ENCODE measurements around the gene AMBP. TPM values are rescaled to one million over a fixed set of nuclear protein-coding genes. Genes with fewer than 3 reads are reported as not detected.

Gene AMBP
- total RNA-seq, 2 experiments from 2014 or later: not detected

DNA sequence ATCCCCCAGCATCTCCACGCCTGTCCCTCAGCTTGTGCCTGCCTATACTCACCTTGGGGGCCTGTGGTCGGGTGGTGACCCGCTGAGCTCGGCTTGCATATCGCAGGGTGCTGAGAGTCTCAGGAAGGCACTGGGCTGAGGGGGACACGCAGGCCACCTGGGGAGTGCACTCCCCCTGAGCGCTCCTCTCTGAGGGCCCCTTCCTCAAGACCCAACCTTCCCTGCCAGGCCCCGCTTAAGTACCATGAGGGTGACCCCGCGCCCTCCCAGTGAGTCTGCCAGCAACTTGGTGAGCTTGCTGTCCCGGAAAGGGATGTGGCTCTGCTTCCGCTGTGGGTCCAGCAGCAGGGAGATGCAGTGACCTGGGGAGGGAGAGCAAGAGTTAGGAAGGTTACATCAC lies 16.9 kb upstream of the AMBP start:
- ChIA-PET POLR2A (no interaction called here), CTCF (interaction anchor here (1.4 kb wide), 1 partner anchor 13 kb away, joined by 4 read pairs; no protein-coding TSS in a partner anchor)
- H3K36me3 Mint-ChIP-seq (ENCODE audit: low read depth): no peaks in the 10 kb centered on the region
- H3K27ac Mint-ChIP-seq: no peak overlapping the region
- Histone ChIP-seq H3K4me1 (ENCODE audit: insufficient read depth, low read length) (peaks cover 6% of the 10 kb centered on the region), H3K4me3 (ENCODE audit: low read length) (no peak overlapping the region), H3K27me3 (ENCODE audit: control insufficient read depth in 1 of 2, insufficient read depth in 2 of 2, low read length in 2 of 2) (peaks cover 24 to 30% of the 10 kb centered on the region in 2 experiments), H3K36me3 (ENCODE audit: insufficient read depth, low read length) (no peaks in the 10 kb centered on the region), H3K9me3 (ENCODE audit: control insufficient read depth in 1 of 2, insufficient read depth in 1 of 2, low read length in 2 of 2) (peaks cover 0 to 9% of the 10 kb centered on the region in 2 experiments), H3K27ac (ENCODE audit: low read depth in 1 of 2, low read length in 2 of 2) (no peak overlapping the region)
- TF ChIP-seq, protein P1, sequence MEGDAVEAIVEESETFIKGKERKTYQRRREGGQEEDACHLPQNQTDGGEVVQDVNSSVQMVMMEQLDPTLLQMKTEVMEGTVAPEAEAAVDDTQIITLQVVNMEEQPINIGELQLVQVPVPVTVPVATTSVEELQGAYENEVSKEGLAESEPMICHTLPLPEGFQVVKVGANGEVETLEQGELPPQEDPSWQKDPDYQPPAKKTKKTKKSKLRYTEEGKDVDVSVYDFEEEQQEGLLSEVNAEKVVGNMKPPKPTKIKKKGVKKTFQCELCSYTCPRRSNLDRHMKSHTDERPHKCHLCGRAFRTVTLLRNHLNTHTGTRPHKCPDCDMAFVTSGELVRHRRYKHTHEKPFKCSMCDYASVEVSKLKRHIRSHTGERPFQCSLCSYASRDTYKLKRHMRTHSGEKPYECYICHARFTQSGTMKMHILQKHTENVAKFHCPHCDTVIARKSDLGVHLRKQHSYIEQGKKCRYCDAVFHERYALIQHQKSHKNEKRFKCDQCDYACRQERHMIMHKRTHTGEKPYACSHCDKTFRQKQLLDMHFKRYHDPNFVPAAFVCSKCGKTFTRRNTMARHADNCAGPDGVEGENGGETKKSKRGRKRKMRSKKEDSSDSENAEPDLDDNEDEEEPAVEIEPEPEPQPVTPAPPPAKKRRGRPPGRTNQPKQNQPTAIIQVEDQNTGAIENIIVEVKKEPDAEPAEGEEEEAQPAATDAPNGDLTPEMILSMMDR (IDR thresholded peaks at IDR 0.05): no peak
- DNase-seq (peak in 1 of 14 experiments; percentile 17), ATAC-seq (ENCODE audit: poor library complexity) (no peak)
- intact Hi-C loops (cut with DNase I, micrococcal nuclease): no loop called here
- peaks cover 66% of the 10 kb centered on the region for H3K27me3 Mint-ChIP-seq
- no peak overlapping the region for H3K4me3 Mint-ChIP-seq
- H3K4me1 Mint-ChIP-seq (ENCODE audit: low read depth): peaks cover 9% of the 10 kb centered on the region
- H3K9me3 Mint-ChIP-seq: no peaks in the 10 kb centered on the region

DNA sequence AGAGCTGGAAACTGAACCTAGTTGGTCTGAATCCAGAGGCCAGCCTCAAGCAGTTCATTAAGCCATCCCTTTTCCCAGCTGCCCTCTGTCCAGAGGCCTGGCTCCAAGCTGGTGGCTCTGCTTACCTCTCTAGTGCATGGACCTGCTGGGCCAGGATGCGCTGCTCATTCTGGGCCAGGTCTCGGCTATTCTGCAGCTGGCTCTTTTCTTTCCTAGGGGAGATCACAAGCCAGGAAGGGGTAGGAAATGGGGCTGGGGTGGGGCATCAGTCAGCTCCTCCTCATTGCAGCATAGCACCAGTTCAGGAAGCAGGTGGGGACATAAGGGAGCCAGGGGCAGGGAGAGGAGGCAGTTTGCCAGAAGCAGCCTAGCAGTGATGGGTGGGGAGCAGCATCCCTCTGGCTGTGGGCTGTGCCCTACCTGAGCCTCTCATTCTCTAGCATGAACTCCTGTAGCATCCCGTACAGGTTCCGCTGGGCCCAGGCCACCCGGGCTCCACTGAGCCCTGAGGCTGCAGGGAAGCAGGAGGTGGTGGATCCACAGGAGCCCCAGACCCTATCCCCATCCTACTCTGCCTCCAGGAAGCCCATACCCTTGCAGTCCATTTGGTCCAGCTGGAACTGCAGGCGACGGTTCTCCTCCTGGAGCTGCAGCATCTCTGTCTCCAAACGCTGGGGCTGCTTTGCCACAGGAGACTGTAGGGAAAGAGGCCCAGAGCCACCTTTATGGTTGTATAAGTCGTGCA lies 15.8 kb upstream of the AMBP start:
- DNase-seq (peak in 1 of 14 experiments; percentile 12), ATAC-seq (ENCODE audit: poor library complexity) (no peak)
- Histone ChIP-seq H3K4me3 (ENCODE audit: low read length) (no peak overlapping the region), H3K9me3 (ENCODE audit: control insufficient read depth in 1 of 2, insufficient read depth in 1 of 2, low read length in 2 of 2) (peaks cover 0 to 7% of the 10 kb centered on the region in 2 experiments), H3K27me3 (ENCODE audit: control insufficient read depth in 1 of 2, insufficient read depth in 2 of 2, low read length in 2 of 2) (peaks cover 16 to 26% of the 10 kb centered on the region in 2 experiments), H3K4me1 (ENCODE audit: insufficient read depth, low read length) (peaks cover 6% of the 10 kb centered on the region), H3K27ac (ENCODE audit: low read depth in 1 of 2, low read length in 2 of 2) (no peak overlapping the region), H3K36me3 (ENCODE audit: insufficient read depth, low read length) (no peaks in the 10 kb centered on the region)
- H3K4me3 Mint-ChIP-seq: no peak overlapping the region
- H3K4me1 Mint-ChIP-seq (ENCODE audit: low read depth): peaks cover 9% of the 10 kb centered on the region
- TF ChIP-seq, protein P1 (IDR thresholded peaks at IDR 0.05): no peak
- H3K27ac Mint-ChIP-seq: no peak overlapping the region
- H3K27me3 Mint-ChIP-seq: peaks cover 65% of the 10 kb centered on the region
- CTCF ChIA-PET: interaction anchor here (1.4 kb wide), 1 partner anchor 12 kb away, joined by 4 read pairs; no protein-coding TSS in a partner anchor
- intact Hi-C loops (cut with DNase I, micrococcal nuclease): no loop called here
- H3K9me3 Mint-ChIP-seq: no peaks in the 10 kb centered on the region
- H3K36me3 Mint-ChIP-seq (ENCODE audit: low read depth): no peaks in the 10 kb centered on the region
- POLR2A ChIA-PET: no interaction called here

DNA sequence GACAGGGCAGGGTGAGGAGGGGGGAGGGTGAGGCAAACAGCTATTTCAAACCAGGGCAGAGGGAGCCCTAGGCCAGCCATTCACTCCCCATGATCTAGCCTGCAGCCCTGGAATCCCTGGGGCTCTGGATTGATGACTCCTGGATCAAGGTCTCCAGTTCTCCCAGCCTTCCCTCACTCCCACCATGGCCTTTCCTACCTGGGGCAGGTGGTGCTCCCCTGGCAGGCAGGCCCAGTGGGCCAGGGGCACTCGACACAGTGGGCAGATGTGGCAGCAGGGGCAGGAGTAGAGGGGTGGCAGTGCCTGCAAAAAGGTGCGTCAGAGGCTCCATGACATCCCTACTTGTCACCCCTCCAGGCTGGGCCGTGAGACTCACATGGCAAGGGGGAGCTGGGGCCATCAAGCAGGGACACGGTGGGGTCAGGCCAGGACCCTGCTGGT lies 15.0 kb upstream of the AMBP start:
- H3K36me3 Mint-ChIP-seq (ENCODE audit: low read depth): no peaks in the 10 kb centered on the region
- no peaks in the 10 kb centered on the region for H3K9me3 Mint-ChIP-seq
- no peak for ATAC-seq (ENCODE audit: poor library complexity)
- H3K27me3 Mint-ChIP-seq: peaks cover 65% of the 10 kb centered on the region
- peaks cover 9% of the 10 kb centered on the region for H3K4me1 Mint-ChIP-seq (ENCODE audit: low read depth)
- Histone ChIP-seq H3K4me3 (ENCODE audit: low read length) (no peak overlapping the region), H3K27ac (ENCODE audit: low read depth in 1 of 2, low read length in 2 of 2) (no peak overlapping the region), H3K4me1 (ENCODE audit: insufficient read depth, low read length) (peaks cover 6% of the 10 kb centered on the region), H3K36me3 (ENCODE audit: insufficient read depth, low read length) (no peaks in the 10 kb centered on the region), H3K27me3 (ENCODE audit: control insufficient read depth in 1 of 2, insufficient read depth in 2 of 2, low read length in 2 of 2) (peaks cover 12 to 26% of the 10 kb centered on the region in 2 experiments), H3K9me3 (ENCODE audit: control insufficient read depth in 1 of 2, insufficient read depth in 1 of 2, low read length in 2 of 2) (peaks cover 0 to 5% of the 10 kb centered on the region in 2 experiments)
- ChIA-PET CTCF (no interaction called here), POLR2A (no interaction called here)
- no peak overlapping the region for H3K27ac Mint-ChIP-seq
- no peak overlapping the region for H3K4me3 Mint-ChIP-seq
- intact Hi-C loops (cut with DNase I, micrococcal nuclease): no loop called here
- TF ChIP-seq, protein P1 (IDR thresholded peaks at IDR 0.05): no peak
- DNase-seq: peak in 1 of 14 experiments; percentile 19
